A673 (cell line): ENCODE measurements around the gene NRXN3.
A peak's percentile ranks its signal among the peaks of the same experiment; 100 is the strongest.

Experiments used
- EZH2 ChIP-seq: fragments of 200-600 bp; sonication (generic); IDR thresholded peaks from 2 replicates; pipeline ENCODE4 v1.6.1; 2017; ENCODE audit warnings: borderline replicate concordance, low read depth, mild to moderate bottlenecking, mixed read lengths, antibody characterized with exemption, low read length; ENCODE audit not compliant: poor library complexity, severe bottlenecking
- TF ChIP-seq, protein P1 (sequence below): fragments of 300-800, 200-600 bp; sonication (generic); conservative IDR thresholded peaks from 2 replicates; pipeline ENCODE4 v1.5.1; 2017; ENCODE audit warnings: low read depth, mild to moderate bottlenecking, antibody characterized with exemption, low read length, moderate library complexity, mixed read lengths

DNA sequence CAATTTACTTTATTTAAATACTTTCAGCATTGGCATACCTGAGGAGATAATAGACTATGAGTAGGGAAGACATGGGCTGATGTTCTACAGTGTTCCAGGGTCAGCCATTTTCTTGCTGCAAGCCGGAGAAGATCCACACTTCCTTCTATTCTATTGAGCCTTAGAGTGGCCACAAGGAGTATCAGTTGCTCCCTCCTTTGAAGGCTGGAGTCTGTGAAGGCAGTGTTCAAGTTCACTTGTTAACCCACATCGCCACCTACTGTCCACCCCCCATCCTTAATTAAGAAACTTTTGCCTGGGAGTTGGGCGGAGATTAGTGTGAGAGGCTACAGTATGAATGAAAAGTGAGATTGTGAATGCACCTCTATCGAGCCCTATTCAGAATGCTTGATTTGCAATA, 666.6 kb downstream of the NRXN3 start:
- TF ChIP-seq, protein P1, sequence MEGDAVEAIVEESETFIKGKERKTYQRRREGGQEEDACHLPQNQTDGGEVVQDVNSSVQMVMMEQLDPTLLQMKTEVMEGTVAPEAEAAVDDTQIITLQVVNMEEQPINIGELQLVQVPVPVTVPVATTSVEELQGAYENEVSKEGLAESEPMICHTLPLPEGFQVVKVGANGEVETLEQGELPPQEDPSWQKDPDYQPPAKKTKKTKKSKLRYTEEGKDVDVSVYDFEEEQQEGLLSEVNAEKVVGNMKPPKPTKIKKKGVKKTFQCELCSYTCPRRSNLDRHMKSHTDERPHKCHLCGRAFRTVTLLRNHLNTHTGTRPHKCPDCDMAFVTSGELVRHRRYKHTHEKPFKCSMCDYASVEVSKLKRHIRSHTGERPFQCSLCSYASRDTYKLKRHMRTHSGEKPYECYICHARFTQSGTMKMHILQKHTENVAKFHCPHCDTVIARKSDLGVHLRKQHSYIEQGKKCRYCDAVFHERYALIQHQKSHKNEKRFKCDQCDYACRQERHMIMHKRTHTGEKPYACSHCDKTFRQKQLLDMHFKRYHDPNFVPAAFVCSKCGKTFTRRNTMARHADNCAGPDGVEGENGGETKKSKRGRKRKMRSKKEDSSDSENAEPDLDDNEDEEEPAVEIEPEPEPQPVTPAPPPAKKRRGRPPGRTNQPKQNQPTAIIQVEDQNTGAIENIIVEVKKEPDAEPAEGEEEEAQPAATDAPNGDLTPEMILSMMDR: peak; percentile 66
- no peak for TF ChIP-seq EZH2
